Activated T-cell treated with anti-CD3 and anti-CD28 coated beads for 1 hour (primary cell): ENCODE measurements around the gene SLC29A2.
"Not testable (repeated sequence)": the region's sequence is repeated elsewhere in the genome, so short reads cannot be mapped to it uniquely, and the experiment has no call there.

ENCODE experiments used
- DNase-seq: peaks from one replicate; pipeline ENCODE4 v3.0.0-alpha.2; 2020; ENCODE audit warnings: low read depth

Gene SLC29A2

DNA sequence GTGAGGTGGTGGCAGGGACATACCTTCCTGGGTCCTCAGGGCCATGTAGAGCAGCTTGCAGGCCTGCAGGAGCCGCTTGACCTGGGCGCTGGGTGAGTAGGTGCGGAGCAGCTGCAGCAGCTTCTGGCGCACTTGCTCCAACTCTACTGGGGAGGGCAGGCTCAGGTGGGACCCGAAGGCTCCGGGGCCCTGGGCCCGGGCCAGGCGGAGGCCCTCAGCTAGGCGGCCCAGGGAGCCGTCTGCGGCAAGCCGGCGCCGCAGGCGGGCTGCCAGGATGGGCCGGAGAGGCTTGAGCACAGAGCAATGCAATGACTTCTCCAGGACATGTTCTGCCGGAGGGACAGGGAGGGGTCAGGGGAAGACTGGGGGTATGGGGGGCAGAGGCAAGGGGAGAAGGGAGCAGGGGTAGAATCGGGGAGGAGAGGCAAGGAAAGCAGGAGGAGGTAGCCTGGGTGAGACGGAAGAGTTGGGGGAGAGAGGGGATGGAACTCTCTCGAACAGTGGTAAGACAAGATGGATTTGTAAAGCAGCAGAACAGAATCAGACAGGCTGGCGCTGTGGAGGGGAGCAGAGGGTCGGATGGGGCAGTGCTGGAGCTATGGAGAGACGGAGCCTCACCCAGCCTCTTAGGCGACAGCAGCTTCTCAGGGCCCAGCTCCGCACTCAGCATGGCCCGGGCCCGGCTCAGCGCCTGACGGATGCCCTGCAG, 37.5 kb downstream of the SLC29A2 start:
- DNase-seq, result no peak

DNA sequence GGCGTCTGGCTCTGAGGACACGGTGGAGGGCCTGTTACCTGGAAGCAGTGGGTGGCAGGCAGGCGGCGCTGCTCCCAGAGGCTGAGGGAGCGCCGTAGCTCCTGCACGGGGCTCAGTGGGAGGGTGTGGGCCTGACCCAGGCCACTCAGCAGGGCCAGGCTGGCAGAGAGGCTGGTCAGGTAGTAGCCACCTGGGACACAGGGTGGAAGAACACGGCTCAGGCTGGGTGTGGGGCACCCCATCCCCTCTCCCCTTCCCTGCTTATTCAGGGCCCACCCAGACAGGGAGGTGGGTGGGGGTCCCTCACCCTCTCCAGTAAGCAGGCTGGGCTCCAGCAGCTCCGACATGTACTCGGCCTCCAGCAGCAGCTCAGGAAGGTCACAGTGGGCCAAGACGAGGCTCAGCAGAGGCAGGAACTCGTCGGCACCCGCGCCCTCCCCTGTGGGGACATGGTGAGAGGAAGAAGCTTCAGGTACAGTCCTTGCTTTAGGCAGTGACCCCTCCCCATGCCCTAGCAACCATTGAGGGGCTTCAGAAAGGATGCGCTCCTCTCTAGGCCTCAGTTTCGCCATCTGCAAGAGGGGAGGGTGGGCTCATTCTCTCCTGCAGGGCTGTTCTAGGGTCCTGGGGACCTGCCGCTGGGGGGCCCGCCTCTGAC, 38.2 kb downstream of the SLC29A2 start:
- no peak for DNase-seq

GRCh38 chr11:66332371-66333219, 39.0 kb downstream of the SLC29A2 start:
- DNase-seq, result no peak

DNA sequence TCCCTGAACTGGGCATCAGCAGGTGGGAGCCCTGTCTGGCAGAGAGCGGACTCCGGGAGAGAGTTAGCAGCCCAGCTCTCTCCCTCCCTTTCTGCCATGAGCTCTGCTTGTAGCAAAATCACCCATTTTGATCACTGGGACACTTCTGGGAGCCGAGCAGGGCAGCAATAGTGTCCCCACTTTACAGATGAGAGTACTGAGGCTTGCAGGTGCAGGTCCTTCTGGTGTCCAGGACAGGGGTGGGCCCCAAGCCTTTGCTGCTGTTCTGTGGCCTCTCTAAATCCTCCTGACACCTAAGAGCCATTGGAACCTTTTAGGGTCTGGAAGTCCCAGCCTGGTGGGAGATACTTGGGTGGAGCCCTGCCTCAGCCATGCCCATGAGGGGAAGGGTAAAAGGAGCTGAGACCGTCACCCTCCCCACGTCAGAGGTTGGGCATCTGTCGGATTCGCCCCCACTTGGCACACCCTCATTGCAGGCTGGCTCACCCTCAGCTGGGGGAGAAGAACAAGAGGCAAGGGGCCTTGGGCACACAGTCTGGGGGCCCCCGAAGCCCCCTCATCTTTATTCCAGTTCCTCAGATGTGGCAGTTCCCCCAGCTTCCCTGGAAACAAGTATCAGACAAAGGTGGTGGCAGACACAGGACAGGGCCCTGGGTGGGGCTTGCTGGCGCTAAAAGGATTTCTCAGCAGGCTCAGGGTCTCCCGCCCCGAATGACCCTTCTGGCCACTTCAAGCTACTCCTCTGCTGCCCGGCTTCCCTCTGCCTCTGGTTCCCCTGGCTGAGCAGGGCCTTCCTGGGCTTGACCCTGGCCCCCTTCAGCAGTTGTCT, 39.8 kb downstream of the SLC29A2 start:
- DNase-seq, result no peak

GRCh38 chr11:66330931-66331330, 40.6 kb downstream of the SLC29A2 start:
- no peak for DNase-seq

DNA sequence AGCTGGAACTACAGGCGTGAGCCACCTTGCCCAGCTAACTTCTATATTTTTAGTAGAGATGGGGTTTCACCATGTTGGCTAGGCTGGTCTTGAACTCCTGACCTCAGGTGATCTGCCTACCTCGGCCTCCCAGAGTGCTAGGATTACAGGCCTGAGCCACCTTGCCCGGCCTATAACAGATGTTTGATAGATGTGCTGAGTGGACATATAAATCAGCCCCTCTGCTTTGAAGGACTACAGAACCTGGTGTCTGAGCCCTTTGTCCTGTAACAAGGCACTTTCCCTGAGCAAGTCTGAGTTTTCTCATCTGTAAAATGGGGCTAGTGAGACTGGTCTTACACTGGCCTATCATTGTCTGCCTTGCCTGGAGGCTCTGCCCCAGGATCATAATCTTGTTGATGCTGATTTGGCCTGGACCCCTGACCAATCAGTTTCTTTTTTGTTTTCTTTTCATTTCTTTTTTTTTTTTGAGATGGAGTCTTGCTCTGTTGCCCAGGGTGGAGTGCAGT, 42.3 kb downstream of the SLC29A2 start:
- DNase-seq, result no peak

DNA sequence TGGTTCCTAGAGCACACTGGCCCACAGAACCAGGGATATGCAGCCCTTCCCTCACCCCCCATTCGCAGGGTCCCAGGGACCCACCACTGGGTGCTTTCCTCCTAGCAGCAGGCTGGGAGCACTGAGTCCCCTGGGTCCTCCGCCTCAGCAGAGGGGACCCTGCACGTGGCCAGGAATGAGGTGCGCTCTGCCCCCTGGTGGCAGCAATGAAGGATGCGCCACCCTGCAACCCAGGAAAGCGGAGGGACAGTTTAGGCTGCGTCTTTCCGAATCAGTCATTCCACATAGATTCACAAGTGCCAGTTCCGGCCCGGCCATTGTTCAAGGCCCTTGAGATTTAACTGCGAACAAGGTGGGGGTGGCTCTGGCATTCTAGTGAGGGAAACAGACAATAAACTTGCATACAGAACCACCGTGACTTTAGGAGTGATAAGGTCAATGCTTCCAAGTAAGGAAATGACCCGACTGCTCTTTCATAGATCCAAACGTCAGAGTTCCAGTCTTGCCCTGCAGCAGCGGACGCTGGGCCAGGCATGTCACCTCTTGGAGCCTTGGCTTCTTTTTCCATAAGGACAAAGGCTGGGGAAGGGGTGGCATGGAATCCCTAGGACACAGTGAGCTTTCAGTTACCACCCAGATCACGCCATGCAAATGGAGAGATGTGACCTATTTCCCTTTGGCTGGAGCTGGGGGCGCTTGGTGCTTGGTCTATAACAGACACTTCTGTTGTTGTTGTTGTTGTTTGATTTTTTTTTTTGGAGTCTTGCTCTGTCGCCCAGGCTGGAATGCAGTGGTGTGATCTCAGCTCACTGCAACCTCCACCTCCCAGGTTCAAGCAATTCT, 43.0 kb downstream of the SLC29A2 start:
- peak; percentile 77 for DNase-seq

GRCh38 chr11:66328031-66328301, 43.6 kb downstream of the SLC29A2 start:
- no peak for DNase-seq

- DNase-seq, result no peak
Measured at GRCh38 chr11:66327171-66328030, 44.2 kb downstream of the SLC29A2 start.

GRCh38 chr11:66326261-66327111, 45.1 kb downstream of the SLC29A2 start:
- no peak for DNase-seq

DNA sequence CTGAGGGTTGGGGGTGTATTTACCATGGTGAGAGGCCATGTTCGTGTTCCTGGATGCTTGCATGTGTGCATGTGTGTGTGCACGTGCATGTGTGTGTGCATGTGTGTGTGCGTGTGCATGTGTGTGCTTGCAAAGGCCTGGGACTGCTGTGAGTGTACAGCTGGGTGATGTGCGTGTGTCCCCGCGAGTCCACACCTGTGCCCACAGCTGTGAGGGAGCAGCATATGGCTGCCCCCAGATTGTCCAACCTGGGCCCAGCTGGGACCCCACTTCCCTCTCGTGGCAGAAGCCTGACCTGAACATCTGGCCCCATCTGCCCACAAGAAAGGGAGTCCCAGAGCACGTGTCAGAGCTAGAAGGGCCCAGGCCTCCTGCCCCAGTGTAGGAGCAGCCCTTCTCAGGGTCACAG, 46.3 kb downstream of the SLC29A2 start:
- DNase-seq, result no peak

DNA sequence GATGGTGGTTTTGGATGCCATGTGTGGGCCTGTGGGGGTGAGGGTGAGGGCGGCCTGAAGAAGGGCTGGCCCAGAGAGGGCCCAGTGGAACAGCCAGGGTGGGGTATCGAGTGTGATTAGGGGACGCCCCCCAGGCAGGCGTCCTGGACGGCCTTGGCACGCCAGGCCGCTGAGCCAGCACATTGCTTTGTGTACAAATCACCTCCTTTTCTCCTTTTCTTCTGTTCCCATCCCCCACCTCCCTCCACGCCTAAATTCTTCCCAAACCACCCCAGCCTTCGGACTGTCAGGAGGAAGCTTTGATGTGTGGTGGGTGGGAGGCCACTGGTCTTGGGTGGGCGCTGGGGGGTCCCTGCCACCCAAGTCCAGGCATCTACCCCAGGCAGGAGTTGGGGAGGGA, 46.9 kb downstream of the SLC29A2 start:
- no peak for DNase-seq

- DNase-seq, result no peak
Measured at GRCh38 chr11:66323684-66324083, 47.9 kb downstream of the SLC29A2 start.

GRCh38 chr11:66322732-66323427, 48.7 kb downstream of the SLC29A2 start:
- DNase-seq, result no peak

DNA sequence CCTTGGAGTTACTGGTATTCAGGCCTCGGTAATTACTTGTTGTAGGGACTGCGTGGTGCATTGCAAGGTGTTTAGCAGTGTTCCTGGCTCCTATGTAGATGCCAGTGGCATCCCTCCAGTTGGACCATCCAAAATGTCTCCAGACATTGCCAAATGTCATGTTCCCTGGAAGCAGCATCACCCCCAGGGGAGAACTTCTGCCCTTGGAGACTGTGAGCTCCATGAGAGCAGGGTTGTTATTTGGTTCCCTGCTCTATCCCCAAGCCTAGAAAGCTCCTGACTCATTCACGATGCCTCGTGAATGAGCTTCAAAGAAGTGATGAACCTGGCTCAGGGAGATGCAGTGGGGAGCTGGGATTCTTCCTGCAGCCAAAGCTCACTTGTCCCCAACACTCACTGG, 50.0 kb downstream of the SLC29A2 start:
- no peak for DNase-seq

GRCh38 chr11:66320748-66321147, 50.8 kb downstream of the SLC29A2 start:
- not testable (repeated sequence) for DNase-seq

DNA sequence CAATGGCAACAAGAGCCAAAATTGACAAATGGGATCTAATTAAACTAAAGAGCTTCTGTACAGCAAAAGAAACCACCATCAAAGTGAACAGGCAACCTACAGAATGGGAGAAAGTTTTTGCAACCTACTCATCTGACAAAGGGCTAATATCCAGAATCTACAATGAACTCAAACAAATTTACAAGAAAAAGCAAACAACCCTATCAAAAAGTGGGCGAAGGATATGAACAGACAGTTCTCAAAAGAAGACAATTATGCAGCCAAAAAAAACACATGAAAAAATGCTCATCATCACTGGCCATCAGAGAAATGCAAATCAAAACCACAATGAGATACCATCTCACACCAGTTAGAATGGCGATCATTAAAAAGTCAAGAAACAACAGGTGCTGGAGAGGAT, 51.3 kb downstream of the SLC29A2 start:
- not testable (repeated sequence) for DNase-seq

GRCh38 chr11:66318600-66318970, 53.0 kb downstream of the SLC29A2 start:
- DNase-seq, result no peak
